ENCODE data around the gene THOC6. TPM values are rescaled to one million over a fixed set of nuclear protein-coding genes. Genes with fewer than 3 reads are reported as not detected.

Gene THOC6
- total and polyA plus RNA-seq, 9 of the 15 experiments (the other 6 are each of a cell fraction or from before 2014, with no cell fraction given) = 2.5 to 65.4 (median 42.3) TPM

DNA sequence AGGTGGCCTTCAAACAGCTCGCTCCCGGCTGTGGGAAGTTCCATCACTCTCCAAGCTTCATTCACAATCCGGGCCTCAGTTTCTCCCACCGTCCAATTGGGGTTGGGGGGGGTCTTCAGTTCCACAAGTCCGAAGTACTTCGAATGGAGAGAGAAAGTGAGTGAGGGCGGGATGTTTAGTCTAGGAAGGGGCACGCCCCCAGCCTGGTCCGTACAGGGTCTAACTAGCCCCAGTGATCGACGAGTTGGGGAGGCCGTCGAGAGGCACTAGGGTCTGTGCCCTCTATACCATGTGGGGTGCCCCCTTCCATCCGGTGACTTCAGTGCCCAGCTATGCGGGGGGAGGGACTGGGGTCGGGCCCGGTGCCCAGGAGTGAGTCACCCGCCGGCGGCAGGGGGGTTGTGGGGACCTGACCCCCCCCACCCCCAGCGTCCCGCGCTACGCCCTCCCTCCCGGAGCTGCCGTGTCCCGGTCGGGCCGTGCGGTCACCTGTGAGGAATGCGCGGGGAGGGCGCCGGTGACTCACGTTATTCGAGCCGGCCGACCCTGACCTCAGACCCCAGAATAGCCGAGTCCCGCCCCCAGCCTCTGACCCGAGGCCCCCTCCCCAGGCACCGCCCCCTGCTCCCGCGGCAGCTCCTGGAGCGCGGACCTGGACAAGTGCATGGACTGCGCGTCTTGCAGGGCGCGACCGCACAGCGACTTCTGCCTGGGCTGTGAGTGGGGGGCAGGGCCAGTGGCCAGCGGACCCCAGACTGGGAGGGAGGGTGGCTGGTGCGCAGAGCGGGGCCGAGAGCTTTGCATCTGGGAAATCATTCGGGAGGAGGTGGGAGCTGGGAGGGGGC, 3.0 kb upstream of the THOC6 start (continued):
- TF ChIP-seq LCOR (CRISPR knock-in tag; IDR thresholded peaks at IDR 0.05) (no peak), ZNF785 (CRISPR knock-in tag; IDR thresholded peaks at IDR 0.05) (no peak), TBP (optimal IDR thresholded peaks at IDR 0.05; ENCODE audit: low read depth, low read length) (no peak), DMBX1 (CRISPR knock-in tag; IDR thresholded peaks at IDR 0.05; ENCODE audit: borderline replicate concordance) (no peak), TSHZ1 (CRISPR knock-in tag; IDR thresholded peaks at IDR 0.05) (no peak), FOXK2 (conservative IDR thresholded peaks at IDR 0.05 in 1 of 2, IDR thresholded peaks at IDR 0.05 in 1 of 2; ENCODE audit: low read depth in 2 of 2) (no peak), ZFP30 (CRISPR knock-in tag; IDR thresholded peaks at IDR 0.05; ENCODE audit: borderline replicate concordance) (no peak), HSF4 (CRISPR knock-in tag; IDR thresholded peaks at IDR 0.05; ENCODE audit: borderline replicate concordance) (no peak), MBD2 (IDR thresholded peaks at IDR 0.05; ENCODE audit: borderline replicate concordance, low read depth) (no peak), SIX5 (IDR thresholded peaks at IDR 0.05; ENCODE audit: borderline replicate concordance in 1 of 2, insufficient read depth in 1 of 2, low read depth in 1 of 2, low read length in 2 of 2) (no peak), ID3 (CRISPR knock-in tag; IDR thresholded peaks at IDR 0.05) (no peak), ID3 (tag; IDR thresholded peaks at IDR 0.05) (no peak), IFI16 (CRISPR knock-in tag; IDR thresholded peaks at IDR 0.05) (no peak), FOXA3 (CRISPR knock-in tag; conservative IDR thresholded peaks at IDR 0.05 in 1 of 2, IDR thresholded peaks at IDR 0.05 in 1 of 2) (no peak), MTA2 (IDR thresholded peaks at IDR 0.05; ENCODE audit: low read depth) (no peak), ZNF764 (CRISPR knock-in tag; IDR thresholded peaks at IDR 0.05; ENCODE audit: low read depth) (no peak), TOE1 (IDR thresholded peaks at IDR 0.05; ENCODE audit: borderline replicate concordance) (no peak; the same call in 1 of the 2 replicates), TOE1 (CRISPR knock-in tag; IDR thresholded peaks at IDR 0.05; ENCODE audit: borderline replicate concordance, low read depth) (no peak), KLF6 (CRISPR knock-in tag; IDR thresholded peaks at IDR 0.05; ENCODE audit: borderline replicate concordance) (no peak)
- TF ChIP-seq, protein P1, sequence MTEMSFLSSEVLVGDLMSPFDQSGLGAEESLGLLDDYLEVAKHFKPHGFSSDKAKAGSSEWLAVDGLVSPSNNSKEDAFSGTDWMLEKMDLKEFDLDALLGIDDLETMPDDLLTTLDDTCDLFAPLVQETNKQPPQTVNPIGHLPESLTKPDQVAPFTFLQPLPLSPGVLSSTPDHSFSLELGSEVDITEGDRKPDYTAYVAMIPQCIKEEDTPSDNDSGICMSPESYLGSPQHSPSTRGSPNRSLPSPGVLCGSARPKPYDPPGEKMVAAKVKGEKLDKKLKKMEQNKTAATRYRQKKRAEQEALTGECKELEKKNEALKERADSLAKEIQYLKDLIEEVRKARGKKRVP (CRISPR knock-in tag; IDR thresholded peaks at IDR 0.05) = no peak
- TF ChIP-seq, protein P2, sequence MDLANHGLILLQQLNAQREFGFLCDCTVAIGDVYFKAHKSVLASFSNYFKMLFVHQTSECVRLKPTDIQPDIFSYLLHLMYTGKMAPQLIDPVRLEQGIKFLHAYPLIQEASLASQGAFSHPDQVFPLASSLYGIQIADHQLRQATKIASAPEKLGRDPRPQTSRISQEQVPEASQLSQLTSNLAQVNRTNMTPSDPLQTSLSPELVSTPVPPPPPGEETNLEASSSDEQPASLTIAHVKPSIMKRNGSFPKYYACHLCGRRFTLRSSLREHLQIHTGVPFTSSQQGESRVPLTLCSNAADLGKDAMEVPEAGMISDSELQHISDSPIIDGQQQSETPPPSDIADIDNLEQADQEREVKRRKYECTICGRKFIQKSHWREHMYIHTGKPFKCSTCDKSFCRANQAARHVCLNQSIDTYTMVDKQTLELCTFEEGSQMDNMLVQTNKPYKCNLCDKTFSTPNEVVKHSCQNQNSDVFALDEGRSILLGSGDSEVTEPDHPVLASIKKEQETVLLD (IDR thresholded peaks at IDR 0.05) = no peak; the same call in 1 of the 2 replicates

Measured in K562 (cell line).